Nephron (organoid): ENCODE measurements around the gene GPR148.

Experiments used
- H3K27ac Mint-ChIP-seq, 3 experiments: 2 replicates each; pipeline ENCODE4 v1.8.0; 2020; ENCODE audit warnings: mixed read lengths in 3 of 3, mild to moderate bottlenecking in 2 of 3, moderate library complexity in 1 of 3
- H3K27me3 Mint-ChIP-seq: 2 replicates; pipeline ENCODE4 v1.8.0; 2021; ENCODE audit warnings: low read depth, mild to moderate bottlenecking, moderate library complexity, mixed read lengths
- H3K36me3 Mint-ChIP-seq: 2 replicates; pipeline ENCODE4 v1.8.0; 2020; ENCODE audit warnings: low read depth, mixed read lengths
- H3K4me1 Mint-ChIP-seq: 2 replicates; pipeline ENCODE4 v1.8.0; 2020; ENCODE audit warnings: mixed read lengths
- H3K4me3 Mint-ChIP-seq, 3 experiments: 2 replicates each; pipeline ENCODE4 v1.8.0; 2020; ENCODE audit warnings: mild to moderate bottlenecking in 3 of 3, mixed read lengths in 3 of 3, moderate library complexity in 2 of 3
- H3K9me3 Mint-ChIP-seq: 2 replicates; pipeline ENCODE4 v1.8.0; 2020; ENCODE audit warnings: mixed read lengths
- CTCF ChIP-seq, 3 experiments: fragments of 200-600 bp; sonication (generic); IDR thresholded peaks; one replicate each; pipeline ENCODE4 v1.5.0; 2021; ENCODE audit warnings: antibody characterized with exemption in 3 of 3; ENCODE audit not compliant: unreplicated experiment in 3 of 3

The GPR148 gene

DNA sequence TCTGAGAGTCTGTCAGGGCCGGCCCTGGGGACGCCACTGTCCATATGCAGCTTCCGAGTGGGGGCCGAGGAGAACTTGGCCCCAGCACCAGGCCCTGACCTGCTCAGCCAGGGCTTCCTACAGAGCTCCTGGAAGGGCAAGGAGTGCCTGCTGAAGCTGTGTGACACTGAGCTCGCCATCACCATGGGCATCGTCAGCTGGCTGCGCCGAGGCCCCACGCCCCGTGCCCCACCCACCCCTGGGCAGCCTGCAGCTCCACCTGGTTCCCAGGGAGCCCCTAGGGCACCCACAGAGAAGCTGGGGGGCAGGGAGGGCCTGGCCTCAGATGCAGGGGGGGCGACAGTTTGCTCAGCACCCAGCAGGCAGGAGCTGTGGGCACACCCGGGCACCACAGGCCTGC is 34.5 kb downstream of the GPR148 start:
- no peaks in the 10 kb centered on the region for H3K4me1 Mint-ChIP-seq
- H3K9me3 Mint-ChIP-seq: no peaks in the 10 kb centered on the region
- no peak overlapping the region for H3K27ac Mint-ChIP-seq
- TF ChIP-seq CTCF (IDR thresholded peaks at IDR 0.05; ENCODE audit: unreplicated experiment in 3 of 3): no peak
- H3K36me3 Mint-ChIP-seq: no peaks in the 10 kb centered on the region
- H3K27me3 Mint-ChIP-seq: peaks cover 43% of the 10 kb centered on the region
- no peak overlapping the region for H3K4me3 Mint-ChIP-seq

GRCh38 chr2:130764035-130764820 is 35.4 kb downstream of the GPR148 start:
- H3K9me3 Mint-ChIP-seq: no peaks in the 10 kb centered on the region
- no peaks in the 10 kb centered on the region for H3K4me1 Mint-ChIP-seq
- no peaks in the 10 kb centered on the region for H3K36me3 Mint-ChIP-seq
- no peak overlapping the region for H3K4me3 Mint-ChIP-seq
- TF ChIP-seq CTCF (IDR thresholded peaks at IDR 0.05; ENCODE audit: unreplicated experiment in 3 of 3): no peak
- H3K27ac Mint-ChIP-seq: no peak overlapping the region
- H3K27me3 Mint-ChIP-seq: peaks cover 41% of the 10 kb centered on the region

GRCh38 chr2:130764821-130765115 is 35.9 kb downstream of the GPR148 start:
- Mint-ChIP-seq H3K4me1 (no peaks in the 10 kb centered on the region), H3K4me3 (no peak overlapping the region), H3K36me3 (no peaks in the 10 kb centered on the region), H3K27me3 (peaks cover 39% of the 10 kb centered on the region), H3K27ac (no peak overlapping the region), H3K9me3 (no peaks in the 10 kb centered on the region)
- no peak for TF ChIP-seq CTCF (IDR thresholded peaks at IDR 0.05; ENCODE audit: unreplicated experiment in 3 of 3)

DNA sequence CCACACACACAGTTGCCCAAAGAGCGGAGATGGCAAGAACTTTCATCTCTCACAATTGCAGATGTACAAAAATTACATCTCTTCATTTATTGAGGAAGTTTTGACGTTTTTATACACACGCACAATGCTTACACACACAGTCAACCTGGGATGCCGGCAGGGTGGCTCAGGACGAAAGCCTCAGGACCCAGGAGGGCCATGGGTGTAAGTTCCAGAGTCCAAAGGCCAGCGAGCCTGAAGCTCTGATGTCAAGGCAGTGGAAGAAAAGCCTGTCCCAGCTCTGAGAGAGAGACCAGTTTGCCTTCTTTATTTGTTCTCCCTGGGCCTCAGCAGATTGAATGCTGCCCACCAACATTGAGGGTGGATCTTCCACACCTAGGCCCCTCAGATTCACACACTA is 36.6 kb downstream of the GPR148 start:
- no peaks in the 10 kb centered on the region for H3K4me1 Mint-ChIP-seq
- no peak for TF ChIP-seq CTCF (IDR thresholded peaks at IDR 0.05; ENCODE audit: unreplicated experiment in 3 of 3)
- no peak overlapping the region for H3K27ac Mint-ChIP-seq
- H3K27me3 Mint-ChIP-seq: peaks cover 36% of the 10 kb centered on the region
- no peaks in the 10 kb centered on the region for H3K9me3 Mint-ChIP-seq
- H3K4me3 Mint-ChIP-seq: no peak overlapping the region
- no peaks in the 10 kb centered on the region for H3K36me3 Mint-ChIP-seq

DNA sequence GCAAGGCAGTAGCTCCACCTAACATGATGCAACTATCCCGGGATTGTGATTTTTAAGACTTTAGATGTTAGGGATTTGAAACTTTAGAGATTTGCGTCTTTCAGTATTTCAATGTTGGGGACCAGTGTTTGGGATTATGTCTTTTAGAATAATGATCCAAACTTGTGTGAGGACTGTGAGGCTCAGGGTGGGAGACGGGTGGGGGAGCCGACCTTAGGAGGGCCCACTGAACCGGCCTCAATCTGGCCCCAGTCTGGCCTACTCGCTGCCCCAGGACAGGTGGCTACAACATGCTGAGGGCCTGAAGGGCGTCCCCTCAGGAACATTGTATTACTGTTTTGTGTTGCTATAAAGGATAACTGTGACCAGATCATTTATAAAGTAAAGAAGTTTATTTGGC is 37.2 kb downstream of the GPR148 start:
- H3K36me3 Mint-ChIP-seq: no peaks in the 10 kb centered on the region
- no peak overlapping the region for H3K27ac Mint-ChIP-seq
- peaks cover 31% of the 10 kb centered on the region for H3K27me3 Mint-ChIP-seq
- no peak for TF ChIP-seq CTCF (IDR thresholded peaks at IDR 0.05; ENCODE audit: unreplicated experiment in 3 of 3)
- H3K9me3 Mint-ChIP-seq: no peaks in the 10 kb centered on the region
- H3K4me3 Mint-ChIP-seq: no peak overlapping the region
- H3K4me1 Mint-ChIP-seq: no peaks in the 10 kb centered on the region

DNA sequence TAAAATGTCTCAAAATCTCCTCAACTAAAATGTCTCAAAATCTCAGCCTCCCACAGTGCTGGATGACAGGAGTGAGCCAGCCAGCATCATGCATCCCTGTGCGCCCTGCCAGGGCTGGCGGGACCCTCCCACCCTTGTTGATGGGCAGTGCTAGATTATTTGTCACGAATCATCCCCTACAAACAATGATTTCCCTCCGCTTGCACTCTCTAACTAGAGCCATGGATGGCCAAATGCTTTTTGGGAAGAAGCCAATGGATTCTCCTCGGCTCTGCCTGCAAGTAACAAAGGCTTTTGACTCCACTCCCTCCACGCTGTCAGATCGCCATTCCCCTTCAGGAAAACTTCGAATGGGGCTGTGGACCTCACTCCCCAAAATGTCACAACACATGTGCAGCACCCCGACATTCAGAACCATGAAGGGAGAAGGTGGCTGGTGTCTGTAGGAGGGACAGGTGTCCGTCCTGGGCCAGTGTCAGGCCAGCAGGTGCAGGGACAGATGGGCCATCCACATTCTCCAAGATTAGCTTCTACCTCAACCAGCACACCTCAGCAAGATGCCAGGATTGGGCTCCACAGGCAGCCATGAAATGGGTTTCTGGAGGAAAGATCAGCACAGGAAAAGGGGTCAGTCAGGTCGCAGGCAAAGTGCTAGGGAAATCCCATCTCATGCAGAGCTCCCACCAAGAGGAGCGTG is 38.0 kb downstream of the GPR148 start:
- Mint-ChIP-seq H3K4me3 (no peak overlapping the region), H3K4me1 (no peaks in the 10 kb centered on the region), H3K36me3 (no peaks in the 10 kb centered on the region), H3K9me3 (no peaks in the 10 kb centered on the region), H3K27me3 (peaks cover 23% of the 10 kb centered on the region), H3K27ac (no peak overlapping the region)
- no peak for TF ChIP-seq CTCF (IDR thresholded peaks at IDR 0.05; ENCODE audit: unreplicated experiment in 3 of 3)
